ENCODE results near the gene PARD3B. TPM values are rescaled to one million over a fixed set of nuclear protein-coding genes. Genes with fewer than 3 reads are reported as not detected.

The PARD3B gene
- total and polyA plus RNA-seq, 2 of the 4 experiments (the other 2 are of a cell fraction): 3.3 to 15.6 TPM

GRCh38 chr2:204880928-204881327 is 335.7 kb downstream of the PARD3B start:
- H2AK9ac ChIP-seq (replicated peaks; ENCODE audit: low read depth, low read length, poor library complexity): no peak overlapping the region
- WGBS, 2 experiments (ENCODE audit: extremely low coverage in 2 of 2, insufficient read length in 1 of 2): no CpG with 5 or more reads among the region's 3 CpGs
- DNase-seq (no peak), ATAC-seq (ENCODE audit: low read depth) (no peak)
- TF ChIP-seq MXI1 (IDR thresholded peaks at IDR 0.05; ENCODE audit: borderline replicate concordance, low read depth, low read length): no peak
- no peak for TF ChIP-seq CEBPB (IDR thresholded peaks at IDR 0.05; ENCODE audit: low read depth, low read length)
- TF ChIP-seq RFX5 (IDR thresholded peaks at IDR 0.05; ENCODE audit: low read depth, low read length): no peak
- no peak for TF ChIP-seq SMC3 (IDR thresholded peaks at IDR 0.05; ENCODE audit: low read depth, low read length)
- no peak for TF ChIP-seq RAD21 (IDR thresholded peaks at IDR 0.05; ENCODE audit: low read length)
- TF ChIP-seq NFE2L2 (IDR thresholded peaks at IDR 0.05; ENCODE audit: low read depth, low read length): no peak
- TF ChIP-seq CHD1 (IDR thresholded peaks at IDR 0.05; ENCODE audit: low read depth, low read length): no peak
- no peak for TF ChIP-seq MAFK (IDR thresholded peaks at IDR 0.05; ENCODE audit: low read depth, low read length)
- TF ChIP-seq BHLHE40 (IDR thresholded peaks at IDR 0.05; ENCODE audit: low read depth, low read length): no peak
- TF ChIP-seq CTCF (conservative IDR thresholded peaks at IDR 0.05; ENCODE audit: low read depth, low read length): no peak
- no peak for TF ChIP-seq MAZ (IDR thresholded peaks at IDR 0.05; ENCODE audit: borderline replicate concordance, low read depth, low read length)
- TF ChIP-seq POLR2A (IDR thresholded peaks at IDR 0.05; ENCODE audit: low read depth, low read length): no peak
- TF ChIP-seq FOS (IDR thresholded peaks at IDR 0.05; ENCODE audit: low read depth, low read length): no peak
- TF ChIP-seq USF2 (IDR thresholded peaks at IDR 0.05; ENCODE audit: low read depth, low read length): no peak
- no peak for TF ChIP-seq ELK1 (IDR thresholded peaks at IDR 0.05; ENCODE audit: borderline replicate concordance, low read depth, low read length)
- TF ChIP-seq RCOR1 (IDR thresholded peaks at IDR 0.05; ENCODE audit: insufficient replicate concordance, low read length): no peak
- peaks cover 11 to 18% of the 10 kb centered on the region in 2 experiments; a peak in 3 of 4 replicates for H3K79me1 ChIP-seq (ENCODE audit: low read depth in 1 of 2, low read length in 2 of 2)
- H2BK15ac ChIP-seq (ENCODE audit: low read depth, low read length): no peak overlapping the region
- no peak overlapping the region for H4K91ac ChIP-seq (ENCODE audit: insufficient read depth, low read depth, low read length)
- H3K4me2 ChIP-seq (ENCODE audit: low read depth, low read length): no peak overlapping the region
- no peaks in the 10 kb centered on the region for H3K9me3 ChIP-seq (ENCODE audit: control insufficient read depth, insufficient read depth, low read length)
- POLR2A ChIA-PET (ENCODE audit: unreplicated experiment): no interaction called here
- no peak overlapping the region for H3K9ac ChIP-seq (ENCODE audit: low read depth, low read length)
- H2AFZ ChIP-seq (replicated peaks; ENCODE audit: low read length, poor library complexity): no peak overlapping the region
- H3K14ac ChIP-seq (replicated peaks; ENCODE audit: low read depth, low read length): no peak overlapping the region
- no peak overlapping the region for H3K4me3 ChIP-seq (ENCODE audit: insufficient read depth, low read depth, low read length)
- no peak overlapping the region for H4K5ac ChIP-seq (ENCODE audit: low read depth, low read length)
- in situ Hi-C loops (cut with MboI; ENCODE audit: low sequenced_read_pairs): no loop called here
- no peak overlapping the region for H2AK5ac ChIP-seq (ENCODE audit: low read depth, low read length)
- no TSS peak for BruUV-seq (replicated peaks)
- dilution Hi-C loops (cut with HindIII; ENCODE audit: low sequenced_read_pairs, unreplicated experiment): no loop called here
- no peak overlapping the region for H4K8ac ChIP-seq (ENCODE audit: low read depth in 2 of 2, low read length in 2 of 2)
- no peak overlapping the region for H3K4ac ChIP-seq (ENCODE audit: low read depth, low read length)
- CTCF ChIA-PET: interaction anchor here (0.6 kb wide), 1 partner anchor 1585 kb away, joined by 3 read pairs; no protein-coding TSS in a partner anchor
- H3K56ac ChIP-seq (ENCODE audit: extremely low read depth, insufficient read depth, low read length): no peak overlapping the region
- peaks cover 2% of the 10 kb centered on the region; the same call in 1 of the 2 replicates for H3K9me1 ChIP-seq (ENCODE audit: insufficient read depth, low read length)
- H3K27me3 ChIP-seq (ENCODE audit: control insufficient read depth, insufficient read depth, low read length): no peaks in the 10 kb centered on the region
- intact Hi-C loops (cut with micrococcal nuclease): no loop called here
- H2BK120ac ChIP-seq (ENCODE audit: low read depth, low read length): no peak overlapping the region
- no peak overlapping the region for H2BK20ac ChIP-seq (ENCODE audit: low read depth, low read length)
- H3K23ac ChIP-seq (ENCODE audit: low read depth, low read length): no peak overlapping the region
- no peaks in the 10 kb centered on the region for H4K20me1 ChIP-seq (ENCODE audit: insufficient read depth, low read length)
- no peak overlapping the region for H3K27ac ChIP-seq (ENCODE audit: insufficient read depth, low read length)
- H2BK5ac ChIP-seq (ENCODE audit: low read depth, low read length, poor library complexity, severe bottlenecking): no peak overlapping the region
- H3K18ac ChIP-seq (ENCODE audit: low read depth, low read length): no peak overlapping the region
- no peaks in the 10 kb centered on the region for H3K36me3 ChIP-seq (ENCODE audit: control insufficient read depth, insufficient read depth, low read length)
- no peaks in the 10 kb centered on the region for H3K4me1 ChIP-seq (ENCODE audit: control insufficient read depth, insufficient read depth, low read length)
